Gastrocnemius medialis (tissue), 4 donors: ENCODE measurements around the gene DYNLT4.

Source experiments
- CTCF ChIP-seq, 5 experiments: fragments of 450-650 bp in 3 of 5; fragments of 200-600 bp in 2 of 5; sonication (generic) in 2 of 5; IDR thresholded peaks in 4 of 5; conservative IDR thresholded peaks in 1 of 5; 1 replicate in 4 of 5; 2 replicates in 1 of 5; pipeline ENCODE4 v1.5.1; 2016 to 2019; ENCODE audit warnings: antibody characterized with exemption in 5 of 5, mild to moderate bottlenecking in 3 of 5, moderate library complexity in 3 of 5
- POLR2A ChIP-seq, 2 donors: fragments of 450-650 bp; IDR thresholded peaks; one replicate each; pipeline ENCODE4 v1.6.1; 2017; ENCODE audit warnings: antibody characterized with exemption in 2 of 2, mild to moderate bottlenecking in 2 of 2, moderate library complexity in 2 of 2

DNA sequence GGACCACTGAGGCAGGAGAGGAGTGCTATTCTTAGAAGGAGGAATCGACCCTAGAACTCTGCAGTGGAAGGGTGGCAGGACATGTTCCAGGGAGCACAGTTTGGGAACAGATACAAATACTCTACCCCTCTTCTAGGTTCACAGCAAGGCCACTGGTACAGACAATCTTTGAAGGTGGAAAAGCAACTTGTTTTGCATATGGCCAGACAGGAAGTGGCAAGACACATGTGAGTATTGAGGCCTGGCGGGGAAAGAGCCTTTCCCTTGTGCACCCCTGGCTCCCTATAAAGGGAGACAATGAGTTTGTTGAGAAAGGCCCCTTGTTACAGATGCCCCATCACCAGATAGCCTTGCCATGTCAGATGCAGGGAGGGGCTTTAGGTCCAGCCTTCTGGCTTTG is 49.7 kb downstream of the DYNLT4 start:
- TF ChIP-seq POLR2A (IDR thresholded peaks at IDR 0.05) (no peak), CTCF (IDR thresholded peaks at IDR 0.05 in 4 of 5, conservative IDR thresholded peaks at IDR 0.05 in 1 of 5) (no peak)
